NK-92 treated with Interleukin-12 subunit alpha and Interleukin-12 subunit beta, amount 100 ng/mL, for 24 hours (cell line): ENCODE results near the gene SEMA3A.
"Not testable (repeated sequence)": the region's sequence is repeated elsewhere in the genome, so short reads cannot be mapped to it uniquely, and the experiment has no call there.

Source experiments
- DNase-seq: peaks from one replicate; lab custom pipeline; 2025; lab: John Stamatoyannopoulos, UW

The SEMA3A gene

DNA sequence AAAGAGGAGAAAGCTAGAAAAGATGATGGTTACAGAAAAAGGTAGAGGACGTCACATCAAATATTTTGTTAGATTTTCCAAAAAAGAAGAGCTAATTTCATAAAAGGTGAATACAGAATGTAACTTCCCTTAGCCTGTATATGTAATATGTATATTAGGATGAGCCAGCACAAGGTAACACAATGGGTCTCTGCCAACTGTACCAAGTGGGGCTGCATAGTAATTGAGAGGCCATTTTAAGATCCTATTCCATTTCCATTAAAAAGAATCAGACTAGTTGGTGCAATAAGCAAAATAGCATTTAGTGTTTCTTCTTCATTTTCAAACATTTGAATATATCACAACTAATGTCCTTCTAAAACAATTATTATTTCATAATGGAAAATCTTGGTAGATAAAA, 134.6 kb downstream of the SEMA3A start:
- no peak for DNase-seq

DNA sequence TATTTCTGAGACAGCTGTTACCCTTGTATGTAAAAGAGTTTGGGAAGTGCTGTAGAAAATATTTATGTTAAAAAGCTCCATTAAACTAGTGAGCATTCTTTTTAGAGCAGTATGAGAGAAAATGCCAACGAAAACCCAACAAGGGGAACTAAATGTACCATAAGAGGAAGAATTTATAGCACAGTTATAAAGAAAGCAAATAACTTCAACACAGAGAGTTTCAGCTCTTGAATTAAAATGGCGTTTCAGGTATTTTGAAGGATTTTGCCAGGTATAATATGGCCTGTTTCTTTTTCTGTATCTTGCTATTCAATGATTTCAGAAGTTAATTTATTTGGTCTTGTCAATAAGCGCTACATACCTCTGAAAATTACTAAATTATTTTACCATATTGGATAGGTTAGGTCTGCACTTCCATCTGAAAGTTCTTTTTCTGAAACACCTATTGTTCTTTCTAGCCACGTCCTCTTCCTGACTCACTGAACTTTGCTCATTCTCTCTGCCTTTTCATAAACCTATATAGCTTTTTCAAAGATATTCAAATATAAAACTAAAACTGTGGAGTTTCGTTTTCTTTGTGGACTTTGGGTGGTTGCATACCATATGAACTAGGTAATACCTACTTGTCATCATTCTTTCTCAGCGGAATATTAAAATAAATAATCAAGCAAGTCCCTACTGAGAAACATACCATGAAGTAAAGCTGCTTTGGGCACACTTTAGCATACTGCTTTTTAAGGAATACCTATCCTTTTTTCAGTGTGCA, 136.1 kb downstream of the SEMA3A start:
- DNase-seq, result no peak

DNA sequence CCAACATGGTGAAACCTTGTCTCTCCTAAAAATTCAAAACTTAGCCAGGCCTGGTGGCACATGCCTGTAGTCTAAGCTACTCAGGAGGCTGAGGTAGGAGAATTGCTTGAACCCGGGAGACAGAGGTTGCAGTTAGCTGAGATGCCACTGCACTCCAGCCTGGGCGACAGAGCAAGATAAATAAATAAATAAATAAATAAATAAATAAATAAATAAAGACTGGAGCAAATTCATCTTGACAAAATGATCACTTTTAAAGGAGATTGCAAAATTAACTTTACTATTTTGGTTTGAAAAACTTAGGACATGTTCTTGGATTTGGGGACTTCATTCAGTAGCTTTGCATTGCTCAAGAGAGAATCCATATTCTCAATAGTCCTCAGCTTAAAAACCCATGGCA, 137.0 kb downstream of the SEMA3A start:
- DNase-seq, result no peak

GRCh38 chr7:84055904-84056605, 138.5 kb downstream of the SEMA3A start:
- no peak for DNase-seq

GRCh38 chr7:84055199-84055598, 139.4 kb downstream of the SEMA3A start:
- DNase-seq, result not testable (repeated sequence)

- no peak for DNase-seq
These were observed 145.3 kb downstream of the SEMA3A start for GRCh38 chr7:84049071-84049836.

DNA sequence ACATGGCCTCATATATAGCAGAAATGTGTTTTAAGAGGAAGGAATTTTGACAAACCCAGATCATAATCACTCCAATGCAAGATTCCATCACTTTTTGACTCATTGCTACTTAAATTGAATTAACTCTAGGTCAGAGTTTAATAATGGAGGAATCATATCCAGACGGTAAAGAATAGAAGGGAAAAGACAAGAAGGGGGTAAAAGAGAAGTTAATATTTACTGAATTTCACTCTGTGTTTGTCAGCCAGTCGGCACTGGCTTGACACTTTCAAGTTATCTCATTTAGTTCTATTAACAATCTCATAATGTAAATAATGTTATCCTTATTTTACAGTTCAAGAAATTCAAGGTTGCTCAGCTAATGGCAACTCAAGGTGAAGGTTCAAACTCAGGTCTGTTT, 147.5 kb downstream of the SEMA3A start:
- no peak for DNase-seq

DNA sequence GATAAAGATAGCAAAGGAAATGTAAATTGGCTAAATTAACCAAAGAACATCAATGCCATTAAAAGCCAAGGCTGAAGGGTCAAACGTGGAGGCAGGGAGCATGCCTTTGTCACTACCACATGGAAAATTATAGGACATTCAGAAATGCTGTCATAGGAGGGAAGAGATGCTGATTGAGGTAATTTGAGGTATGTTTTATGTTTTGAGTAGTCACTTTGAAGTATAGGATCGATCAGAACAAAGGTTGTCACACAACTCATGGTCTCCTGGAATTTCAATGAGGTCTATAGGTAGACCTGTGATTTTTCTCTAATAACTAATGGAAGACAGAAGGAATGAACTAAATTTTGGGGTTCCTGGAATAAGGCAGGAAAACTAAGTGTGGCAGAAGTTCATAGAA, 149.8 kb downstream of the SEMA3A start:
- DNase-seq, result no peak

DNA sequence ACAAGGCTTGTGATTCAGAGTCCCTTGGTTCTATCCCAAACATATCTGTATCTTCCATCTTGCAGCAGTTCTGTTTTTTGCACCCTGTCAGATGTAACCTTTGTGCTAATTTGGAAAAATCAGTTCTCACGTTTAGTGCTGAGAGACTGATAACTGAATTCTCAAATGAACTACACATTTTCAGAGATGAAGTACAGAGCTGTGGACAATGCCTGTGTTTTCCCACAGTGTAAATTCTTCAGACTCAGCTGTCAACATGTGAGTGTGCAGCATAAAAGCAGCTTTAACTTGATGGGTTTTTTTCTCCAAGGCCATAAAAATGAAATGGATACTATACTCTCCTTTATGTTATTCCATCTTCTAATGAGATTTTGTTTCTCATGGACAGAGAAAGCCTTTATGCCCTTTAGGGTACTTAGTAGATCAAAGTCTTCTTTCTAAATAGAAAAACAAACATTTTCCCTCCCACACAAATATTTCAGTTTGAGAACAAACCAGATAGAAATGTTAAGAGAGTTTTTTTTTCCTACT, 150.9 kb downstream of the SEMA3A start:
- DNase-seq, result no peak

GRCh38 chr7:84042110-84042539, 152.5 kb downstream of the SEMA3A start:
- no peak for DNase-seq

DNA sequence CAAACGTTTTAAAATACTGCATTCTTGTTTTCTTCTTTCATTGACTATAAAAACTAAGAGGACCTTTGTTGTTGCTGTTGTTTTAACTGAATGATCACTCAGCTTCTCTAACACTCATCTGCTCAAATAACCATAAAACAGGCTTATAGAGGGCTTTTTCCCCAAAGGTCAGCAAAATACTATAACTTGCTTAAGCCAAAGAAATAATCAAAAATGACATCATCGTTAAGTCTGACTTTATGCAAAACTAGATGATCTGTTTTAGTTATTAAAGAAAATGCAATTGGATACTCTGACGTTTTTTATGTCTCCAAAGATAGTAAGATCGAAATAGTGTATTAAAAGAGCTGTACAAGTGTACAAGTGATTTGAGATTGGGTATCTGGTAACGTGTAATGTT, 152.9 kb downstream of the SEMA3A start:
- DNase-seq, result no peak

- no peak for DNase-seq
These were observed 154.2 kb downstream of the SEMA3A start for GRCh38 chr7:84040355-84040754.

GRCh38 chr7:84039432-84039831, 155.2 kb downstream of the SEMA3A start:
- DNase-seq, result no peak

DNA sequence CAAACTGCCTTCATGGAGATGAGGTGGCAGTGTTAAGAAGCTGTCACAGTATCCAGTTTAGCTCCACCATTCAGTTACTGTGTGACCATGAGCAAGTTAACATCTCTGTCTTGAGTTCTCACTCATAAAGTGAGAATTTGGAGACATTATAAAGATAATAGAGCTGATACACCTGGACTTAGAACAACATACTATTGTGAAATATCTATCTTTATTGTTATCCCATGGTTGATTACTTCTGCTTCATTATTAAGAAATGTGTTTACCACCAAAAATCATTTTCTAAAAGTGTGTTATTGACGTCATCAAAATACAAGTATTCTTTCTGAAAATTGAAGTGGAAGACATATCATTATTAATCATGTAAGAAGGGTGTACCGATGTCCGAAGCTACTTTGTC, 166.9 kb downstream of the SEMA3A start:
- DNase-seq, result no peak

DNA sequence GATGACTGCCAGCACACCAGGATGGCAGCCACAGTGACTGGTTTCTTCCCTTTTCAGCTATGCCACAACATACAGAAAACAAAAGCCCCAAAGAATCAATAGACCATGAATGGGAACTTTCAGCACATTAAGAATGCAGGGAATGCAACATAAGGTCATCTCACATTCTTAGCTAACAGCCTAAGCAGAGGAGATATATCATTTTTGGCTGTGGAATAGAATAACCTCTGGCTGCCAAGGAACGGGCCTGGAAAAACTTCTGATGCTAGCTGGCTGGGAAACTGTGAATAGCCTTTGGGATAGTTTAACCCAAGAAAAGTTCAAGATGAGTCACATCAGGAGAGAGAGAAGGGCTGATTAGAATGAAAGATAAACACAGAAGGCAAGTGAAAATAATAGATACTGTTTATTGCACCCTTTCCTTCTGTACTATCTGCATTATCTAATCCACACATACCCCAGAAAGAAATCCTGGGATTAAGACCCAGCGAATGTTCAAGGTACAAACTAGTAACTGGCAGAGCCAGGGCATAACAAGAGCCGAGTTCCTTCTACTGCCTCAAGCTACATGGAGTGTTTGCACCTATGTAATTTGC, 169.2 kb downstream of the SEMA3A start:
- DNase-seq, result no peak

- DNase-seq, result no peak
These were observed 171.8 kb downstream of the SEMA3A start for GRCh38 chr7:84022684-84023308.

DNA sequence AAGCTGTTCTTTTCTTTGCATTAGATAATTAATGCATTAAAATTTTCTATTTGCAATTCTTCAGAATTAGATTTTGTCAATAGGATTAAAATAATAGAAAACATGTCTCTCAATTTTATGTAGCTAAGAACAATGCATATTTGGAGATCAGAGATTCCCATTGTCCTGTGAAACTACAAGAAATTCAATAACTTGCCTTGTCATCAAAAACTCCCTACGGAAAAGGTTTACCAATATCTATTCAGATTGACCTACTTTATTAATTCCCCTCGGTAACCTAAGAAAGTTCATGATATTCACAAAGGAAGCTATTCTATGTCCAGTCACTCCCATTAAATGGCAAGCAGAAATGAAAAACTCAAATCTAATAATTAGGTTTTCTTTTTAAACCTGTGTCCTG, 172.6 kb downstream of the SEMA3A start:
- DNase-seq, result no peak

- DNase-seq, result no peak
These were observed 173.2 kb downstream of the SEMA3A start for GRCh38 chr7:84021292-84021908.

GRCh38 chr7:84017651-84018050, 176.9 kb downstream of the SEMA3A start:
- no peak for DNase-seq

- no peak for DNase-seq
These were observed 180.9 kb downstream of the SEMA3A start for GRCh38 chr7:84013616-84014240.

GRCh38 chr7:84009782-84010181, 184.8 kb downstream of the SEMA3A start:
- no peak for DNase-seq
